ENCODE data around the gene RPS10.

The RPS10 gene

GRCh38 chr6:34391473-34391785 lies 34.4 kb downstream of the RPS10 start:
- Histone ChIP-seq H3K4me3 (ENCODE audit: low read length in 2 of 2) (peak overlapping the region; percentile 80 to 99), H3K14ac (ENCODE audit: low read length) (no peak overlapping the region), H3K18ac (ENCODE audit: low read length) (no peak overlapping the region), H3K4me1 (ENCODE audit: control insufficient read depth in 2 of 2, insufficient read depth in 1 of 2, low read depth in 1 of 2, low read length in 2 of 2) (peaks cover 0 to 8% of the 10 kb centered on the region in 2 donors), H3K9ac (ENCODE audit: low read depth, low read length, poor library complexity) (no peak overlapping the region), H3K36me3 (replicated peaks in 1 of 2; ENCODE audit: control insufficient read depth in 2 of 2, insufficient read depth in 2 of 2, low read length in 2 of 2) (peaks cover 0 to 2% of the 10 kb centered on the region in 2 donors), H2BK120ac (ENCODE audit: low read depth, low read length) (no peak overlapping the region), H3K79me1 (ENCODE audit: low read depth, low read length) (peaks cover 2% of the 10 kb centered on the region), H2BK5ac (ENCODE audit: low read length) (peak overlapping the region; percentile 72), H3K9me3 (replicated peaks in 1 of 2; ENCODE audit: control insufficient read depth in 2 of 2, insufficient read depth in 1 of 2, low read depth in 1 of 2, low read length in 2 of 2) (peaks cover 0 to 4% of the 10 kb centered on the region in 2 donors), H3K4ac (ENCODE audit: low read length) (no peak overlapping the region), H4K8ac (ENCODE audit: low read depth, low read length) (no peak overlapping the region), H3K4me2 (ENCODE audit: insufficient read depth, low read length, poor library complexity, severe bottlenecking) (peak overlapping the region; percentile 87), H2AFZ (ENCODE audit: low read length) (peak overlapping the region; percentile 96), H3K23ac (ENCODE audit: low read depth, low read length, poor library complexity) (peak overlapping the region; percentile 98), H2AK5ac (ENCODE audit: low read depth, low read length) (peak overlapping the region; percentile 78), H3K27ac (replicated peaks; ENCODE audit: low read length) (no peak overlapping the region), H2BK15ac (ENCODE audit: low read length) (no peak overlapping the region), H2BK12ac (ENCODE audit: low read length) (no peak overlapping the region), H3K27me3 (ENCODE audit: control insufficient read depth in 3 of 3, insufficient read depth in 3 of 3, low read depth in 1 of 3, low read length in 3 of 3) (no peaks in the 10 kb centered on the region), H4K91ac (ENCODE audit: low read depth, low read length, poor library complexity) (no peak overlapping the region)
- no peak for DNase-seq (ENCODE audit: low spot score)
- no CpG with 5 or more reads among the region's 5 CpGs for WGBS, 2 donors (ENCODE audit: extremely low coverage in 2 of 2, insufficient read length in 2 of 2, insufficient replicate concordance in 1 of 2)

GRCh38 chr6:34390531-34391472 lies 35.1 kb downstream of the RPS10 start:
- Histone ChIP-seq H3K9me3 (replicated peaks in 1 of 2; ENCODE audit: control insufficient read depth in 2 of 2, insufficient read depth in 1 of 2, low read depth in 1 of 2, low read length in 2 of 2) (no peaks in the 10 kb centered on the region), H3K23ac (ENCODE audit: low read depth, low read length, poor library complexity) (no peak overlapping the region), H2AK5ac (ENCODE audit: low read depth, low read length) (no peak overlapping the region), H3K27me3 (ENCODE audit: control insufficient read depth in 3 of 3, insufficient read depth in 3 of 3, low read depth in 1 of 3, low read length in 3 of 3) (no peaks in the 10 kb centered on the region), H2BK15ac (ENCODE audit: low read length) (no peak overlapping the region), H3K4me2 (ENCODE audit: insufficient read depth, low read length, poor library complexity, severe bottlenecking) (peak overlapping the region; percentile 30), H3K36me3 (replicated peaks in 1 of 2; ENCODE audit: control insufficient read depth in 2 of 2, insufficient read depth in 2 of 2, low read length in 2 of 2) (peaks cover 0 to 2% of the 10 kb centered on the region in 2 donors), H3K79me1 (ENCODE audit: low read depth, low read length) (peaks cover 2% of the 10 kb centered on the region), H4K8ac (ENCODE audit: low read depth, low read length) (no peak overlapping the region), H2BK5ac (ENCODE audit: low read length) (no peak overlapping the region), H3K4me1 (ENCODE audit: control insufficient read depth in 2 of 2, insufficient read depth in 1 of 2, low read depth in 1 of 2, low read length in 2 of 2) (peaks cover 0 to 8% of the 10 kb centered on the region in 2 donors), H2BK120ac (ENCODE audit: low read depth, low read length) (no peak overlapping the region), H3K27ac (replicated peaks; ENCODE audit: low read length) (no peak overlapping the region), H3K18ac (ENCODE audit: low read length) (no peak overlapping the region), H3K9ac (ENCODE audit: low read depth, low read length, poor library complexity) (no peak overlapping the region), H3K4me3 (ENCODE audit: low read length in 2 of 2) (peak overlapping the region; percentile 74 to 80), H3K14ac (ENCODE audit: low read length) (no peak overlapping the region), H4K91ac (ENCODE audit: low read depth, low read length, poor library complexity) (no peak overlapping the region), H2AFZ (ENCODE audit: low read length) (peak overlapping the region; percentile 96), H2BK12ac (ENCODE audit: low read length) (no peak overlapping the region), H3K4ac (ENCODE audit: low read length) (no peak overlapping the region)
- DNase-seq (ENCODE audit: low spot score): no peak
- no CpG with 5 or more reads among the region's 14 CpGs for WGBS, 2 donors (ENCODE audit: extremely low coverage in 2 of 2, insufficient read length in 2 of 2, insufficient replicate concordance in 1 of 2)

GRCh38 chr6:34389034-34389433 lies 36.8 kb downstream of the RPS10 start:
- H2BK15ac ChIP-seq (ENCODE audit: low read length): no peak overlapping the region
- H3K14ac ChIP-seq (ENCODE audit: low read length): no peak overlapping the region
- H4K91ac ChIP-seq (ENCODE audit: low read depth, low read length, poor library complexity): no peak overlapping the region
- H3K18ac ChIP-seq (ENCODE audit: low read length): no peak overlapping the region
- H3K27me3 ChIP-seq (ENCODE audit: control insufficient read depth in 3 of 3, insufficient read depth in 3 of 3, low read depth in 1 of 3, low read length in 3 of 3): no peaks in the 10 kb centered on the region
- H2BK120ac ChIP-seq (ENCODE audit: low read depth, low read length): no peak overlapping the region
- H3K36me3 ChIP-seq (replicated peaks in 1 of 2; ENCODE audit: control insufficient read depth in 2 of 2, insufficient read depth in 2 of 2, low read length in 2 of 2): peaks cover 0 to 2% of the 10 kb centered on the region in 2 donors
- no peak overlapping the region for H2BK12ac ChIP-seq (ENCODE audit: low read length)
- no peak overlapping the region for H3K23ac ChIP-seq (ENCODE audit: low read depth, low read length, poor library complexity)
- H3K4me3 ChIP-seq (ENCODE audit: low read length in 2 of 2): no peak overlapping the region
- no peak overlapping the region for H2AFZ ChIP-seq (ENCODE audit: low read length)
- no peaks in the 10 kb centered on the region for H3K9me3 ChIP-seq (replicated peaks in 1 of 2; ENCODE audit: control insufficient read depth in 2 of 2, insufficient read depth in 1 of 2, low read depth in 1 of 2, low read length in 2 of 2)
- DNase-seq (ENCODE audit: low spot score): no peak
- no peak overlapping the region for H4K8ac ChIP-seq (ENCODE audit: low read depth, low read length)
- H3K4me2 ChIP-seq (ENCODE audit: insufficient read depth, low read length, poor library complexity, severe bottlenecking): no peak overlapping the region
- H3K79me1 ChIP-seq (ENCODE audit: low read depth, low read length): peaks cover 2% of the 10 kb centered on the region
- H3K27ac ChIP-seq (replicated peaks; ENCODE audit: low read length): no peak overlapping the region
- no peak overlapping the region for H3K4ac ChIP-seq (ENCODE audit: low read length)
- no peak overlapping the region for H3K9ac ChIP-seq (ENCODE audit: low read depth, low read length, poor library complexity)
- H2BK5ac ChIP-seq (ENCODE audit: low read length): no peak overlapping the region
- WGBS, 2 donors (ENCODE audit: extremely low coverage in 2 of 2, insufficient read length in 2 of 2, insufficient replicate concordance in 1 of 2): no CpG with 5 or more reads among the region's 3 CpGs
- peaks cover 0 to 10% of the 10 kb centered on the region in 2 donors for H3K4me1 ChIP-seq (ENCODE audit: control insufficient read depth in 2 of 2, insufficient read depth in 1 of 2, low read depth in 1 of 2, low read length in 2 of 2)
- no peak overlapping the region for H2AK5ac ChIP-seq (ENCODE audit: low read depth, low read length)

GRCh38 chr6:34388421-34388820 lies 37.4 kb downstream of the RPS10 start:
- Histone ChIP-seq H2AK5ac (ENCODE audit: low read depth, low read length) (no peak overlapping the region), H4K91ac (ENCODE audit: low read depth, low read length, poor library complexity) (no peak overlapping the region), H3K14ac (ENCODE audit: low read length) (no peak overlapping the region), H3K4me3 (ENCODE audit: low read length in 2 of 2) (no peak overlapping the region), H3K18ac (ENCODE audit: low read length) (no peak overlapping the region), H2BK12ac (ENCODE audit: low read length) (no peak overlapping the region), H3K9ac (ENCODE audit: low read depth, low read length, poor library complexity) (no peak overlapping the region), H3K4ac (ENCODE audit: low read length) (no peak overlapping the region), H2BK120ac (ENCODE audit: low read depth, low read length) (no peak overlapping the region), H3K4me2 (ENCODE audit: insufficient read depth, low read length, poor library complexity, severe bottlenecking) (no peak overlapping the region), H3K27me3 (ENCODE audit: control insufficient read depth in 3 of 3, insufficient read depth in 3 of 3, low read depth in 1 of 3, low read length in 3 of 3) (no peaks in the 10 kb centered on the region), H2BK15ac (ENCODE audit: low read length) (no peak overlapping the region), H2AFZ (ENCODE audit: low read length) (no peak overlapping the region), H3K27ac (replicated peaks; ENCODE audit: low read length) (no peak overlapping the region), H3K23ac (ENCODE audit: low read depth, low read length, poor library complexity) (no peak overlapping the region), H4K8ac (ENCODE audit: low read depth, low read length) (no peak overlapping the region), H3K9me3 (replicated peaks in 1 of 2; ENCODE audit: control insufficient read depth in 2 of 2, insufficient read depth in 1 of 2, low read depth in 1 of 2, low read length in 2 of 2) (no peaks in the 10 kb centered on the region), H3K36me3 (replicated peaks in 1 of 2; ENCODE audit: control insufficient read depth in 2 of 2, insufficient read depth in 2 of 2, low read length in 2 of 2) (peaks cover 0 to 2% of the 10 kb centered on the region in 2 donors), H3K4me1 (ENCODE audit: control insufficient read depth in 2 of 2, insufficient read depth in 1 of 2, low read depth in 1 of 2, low read length in 2 of 2) (peaks cover 0 to 10% of the 10 kb centered on the region in 2 donors), H3K79me1 (ENCODE audit: low read depth, low read length) (peaks cover 2% of the 10 kb centered on the region), H2BK5ac (ENCODE audit: low read length) (no peak overlapping the region)
- no CpG with 5 or more reads among the region's 3 CpGs for WGBS, 2 donors (ENCODE audit: extremely low coverage in 2 of 2, insufficient read length in 2 of 2, insufficient replicate concordance in 1 of 2)
- no peak for DNase-seq (ENCODE audit: low spot score)

Measured in neuronal stem cell (in vitro differentiated cells).